Measurements from ENCODE around the gene EHD4.

Gene EHD4

GRCh38 chr15:41915255-41915994, 56.9 kb downstream of the EHD4 start:
- DNase-seq = no peak

GRCh38 chr15:41914411-41914810, 57.9 kb downstream of the EHD4 start:
- no peak for DNase-seq

DNA sequence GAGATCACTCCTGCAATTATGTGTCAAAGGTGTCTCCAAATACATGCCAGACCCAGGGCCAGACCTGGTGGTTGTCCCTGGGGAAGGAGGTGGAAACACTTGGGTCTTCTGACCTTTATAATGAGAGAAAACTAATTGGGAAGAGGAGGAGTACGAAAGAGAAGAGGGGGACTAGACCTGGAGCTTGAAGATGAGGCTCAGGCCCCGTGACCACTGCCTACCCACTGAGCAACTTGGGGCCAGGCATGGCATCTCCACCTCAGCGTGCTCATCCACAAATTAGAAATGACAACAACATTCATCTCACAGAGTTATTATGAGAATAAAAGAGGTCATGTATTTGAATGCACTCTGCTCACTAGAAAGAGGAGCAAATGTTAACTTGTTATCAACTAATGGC, 59.1 kb downstream of the EHD4 start:
- DNase-seq = no peak

DNA sequence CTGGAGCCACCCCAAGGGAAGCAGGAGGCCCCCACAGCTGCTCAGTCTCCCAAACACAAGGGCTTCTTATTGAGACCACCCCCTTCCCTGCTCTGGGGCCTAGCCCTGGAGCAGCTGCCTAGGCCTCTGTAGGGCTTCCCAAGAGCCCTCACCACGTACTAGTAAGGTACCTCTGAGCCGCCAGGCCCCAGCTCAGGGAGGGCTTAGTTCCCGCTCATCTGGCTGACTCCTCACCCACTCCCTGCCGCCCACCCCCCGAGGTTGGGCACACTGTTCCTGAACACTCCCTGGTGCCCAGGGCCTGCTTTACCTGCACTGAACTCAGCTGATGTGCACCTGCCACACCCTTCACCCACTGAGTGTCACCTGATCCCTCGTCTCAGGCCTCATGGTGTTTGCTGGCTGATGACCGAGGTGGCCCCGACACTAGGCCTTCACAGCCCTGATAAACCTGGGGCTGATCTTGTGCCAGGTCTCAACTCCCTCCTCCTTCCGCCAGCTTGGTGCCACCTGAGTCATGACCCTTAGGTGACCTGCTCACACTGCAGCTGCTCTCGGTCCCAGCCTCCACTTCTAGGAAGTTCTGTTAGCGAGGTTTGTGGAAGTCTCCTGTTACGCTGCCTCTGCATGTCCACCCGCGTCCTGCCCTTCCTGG, 60.5 kb downstream of the EHD4 start:
- no peak for DNase-seq

GRCh38 chr15:41908736-41909461, 63.5 kb downstream of the EHD4 start:
- no peak for DNase-seq

DNA sequence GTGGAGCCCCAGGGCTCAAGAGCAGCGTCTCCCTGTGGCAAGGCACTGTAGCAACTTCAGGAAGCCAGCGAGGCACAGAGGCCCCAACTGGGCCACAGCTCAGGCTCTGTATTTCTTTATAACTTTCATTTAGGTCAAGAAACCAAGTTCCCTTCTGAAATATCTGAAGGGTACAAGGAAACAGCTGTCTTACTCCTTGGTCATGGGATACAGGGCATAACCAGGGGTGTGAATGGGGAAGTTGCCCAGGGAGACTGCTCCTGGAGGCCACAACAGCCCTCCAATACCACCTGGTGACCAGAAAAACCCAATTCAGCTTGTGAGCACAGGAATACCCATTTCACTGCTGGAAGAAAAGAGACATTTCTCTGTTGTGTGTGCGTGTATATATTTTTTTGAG, 65.2 kb downstream of the EHD4 start:
- no peak for DNase-seq

GRCh38 chr15:41906608-41907007, 65.7 kb downstream of the EHD4 start:
- no peak for DNase-seq

- no peak for DNase-seq
These were observed 67.1 kb downstream of the EHD4 start for GRCh38 chr15:41905036-41905793.

DNA sequence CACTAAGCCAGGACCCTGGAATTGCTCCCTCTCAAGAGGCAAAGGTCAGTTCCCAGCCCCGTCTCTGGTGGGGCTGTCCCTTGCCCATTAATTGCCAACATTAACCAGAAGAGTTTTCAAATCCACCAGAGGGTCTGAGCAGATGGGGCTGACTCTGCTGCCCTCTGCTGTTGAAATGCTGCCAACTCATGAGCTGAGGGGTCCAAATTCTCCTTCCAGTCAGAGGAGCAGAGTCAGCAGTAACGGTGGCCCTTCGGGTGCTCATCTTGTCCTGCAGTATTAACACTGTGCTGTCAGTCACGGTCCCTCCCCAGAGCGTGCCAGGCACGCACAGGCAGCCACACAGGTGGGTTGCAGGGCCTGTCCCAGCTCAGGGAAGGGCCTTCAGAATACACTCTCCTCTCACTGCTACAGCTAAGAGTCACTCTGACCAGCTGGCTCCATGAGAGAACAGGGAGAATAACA, 67.8 kb downstream of the EHD4 start:
- peak; percentile 85 for DNase-seq

- DNase-seq = no peak
These were observed 68.6 kb downstream of the EHD4 start for GRCh38 chr15:41903782-41904181.

GRCh38 chr15:41901431-41901830, 70.9 kb downstream of the EHD4 start:
- DNase-seq = no peak

- no peak for DNase-seq
These were observed 71.6 kb downstream of the EHD4 start for GRCh38 chr15:41900526-41901380.

GRCh38 chr15:41899854-41900442, 72.4 kb downstream of the EHD4 start:
- no peak for DNase-seq

- no peak for DNase-seq
These were observed 75.0 kb downstream of the EHD4 start for GRCh38 chr15:41897363-41897799.

GRCh38 chr15:41896566-41896965, 75.8 kb downstream of the EHD4 start:
- DNase-seq = no peak

DNA sequence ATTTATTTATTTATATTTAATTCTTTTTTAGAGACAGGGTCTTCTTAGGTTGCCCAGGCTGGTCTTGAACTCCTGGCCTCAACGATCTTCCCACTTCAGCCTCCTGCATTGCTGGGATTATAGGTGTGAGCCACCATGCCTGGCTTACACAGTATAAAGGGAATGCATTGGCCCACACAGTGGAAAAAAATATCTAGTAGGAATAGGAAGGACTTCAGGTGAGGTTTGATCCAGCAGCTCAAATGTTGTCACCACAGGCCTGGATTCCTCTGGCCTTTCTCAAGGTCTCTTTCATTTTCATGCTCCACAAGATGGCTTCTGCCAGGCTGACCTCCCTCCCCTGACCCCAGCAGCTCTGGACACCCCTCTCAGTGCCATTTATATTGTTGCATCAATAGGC, 76.4 kb downstream of the EHD4 start:
- no peak for DNase-seq

DNA sequence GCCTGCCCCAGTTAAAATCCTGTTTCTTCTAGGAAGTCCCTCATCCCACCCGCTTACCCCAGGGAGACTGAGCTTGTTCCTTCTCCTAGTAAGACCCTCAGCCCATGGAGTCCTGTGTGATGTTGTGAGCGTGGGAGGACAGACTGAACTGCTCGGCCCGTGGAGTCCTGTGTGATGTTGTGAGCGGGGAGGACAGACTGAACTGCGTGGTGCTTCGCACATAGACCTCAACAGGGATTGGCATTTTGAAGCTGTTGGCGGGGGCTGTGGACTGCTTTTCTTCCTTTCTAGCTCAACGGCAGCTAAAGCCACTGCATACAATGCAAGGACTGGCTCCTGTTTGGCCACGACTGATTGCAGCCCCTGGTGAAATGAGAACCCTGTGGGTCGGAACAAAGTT, 76.9 kb downstream of the EHD4 start:
- DNase-seq = no peak

DNA sequence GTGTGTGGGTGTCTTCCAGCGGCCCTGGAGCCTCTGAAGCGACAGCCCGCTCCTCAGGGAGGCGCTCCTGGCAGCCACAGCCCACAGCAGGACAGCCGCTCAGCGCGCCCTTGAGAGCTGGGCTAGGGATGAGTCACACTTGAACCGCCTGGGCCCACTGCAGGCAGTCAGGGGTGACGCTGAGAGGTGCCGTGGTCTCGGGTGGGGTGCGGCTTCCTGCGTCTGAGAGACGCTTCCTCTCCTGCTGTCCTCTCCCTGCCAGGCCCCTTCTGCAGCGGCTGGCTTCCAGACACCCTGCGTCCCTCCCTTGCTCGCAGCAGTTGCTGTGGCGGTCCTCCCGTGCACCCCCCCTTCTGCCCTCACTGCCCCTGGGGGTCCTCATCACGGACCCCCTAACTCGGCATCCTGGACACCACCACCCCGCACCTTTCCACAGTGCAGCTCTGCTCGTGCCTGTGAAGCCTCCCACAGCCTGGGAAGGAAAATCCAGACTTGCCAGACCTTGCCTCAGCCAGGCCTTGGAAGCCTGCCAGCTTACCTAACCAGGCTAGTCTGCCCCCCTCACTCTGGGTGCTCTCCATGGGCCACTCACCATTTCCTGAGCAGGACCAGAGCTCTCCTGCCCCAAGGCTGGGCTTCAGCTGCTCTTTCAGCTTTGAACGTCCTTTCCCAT, 77.4 kb downstream of the EHD4 start:
- DNase-seq = peak; percentile 72

GRCh38 chr15:41894251-41894790, 78.0 kb downstream of the EHD4 start:
- DNase-seq = no peak

DNA sequence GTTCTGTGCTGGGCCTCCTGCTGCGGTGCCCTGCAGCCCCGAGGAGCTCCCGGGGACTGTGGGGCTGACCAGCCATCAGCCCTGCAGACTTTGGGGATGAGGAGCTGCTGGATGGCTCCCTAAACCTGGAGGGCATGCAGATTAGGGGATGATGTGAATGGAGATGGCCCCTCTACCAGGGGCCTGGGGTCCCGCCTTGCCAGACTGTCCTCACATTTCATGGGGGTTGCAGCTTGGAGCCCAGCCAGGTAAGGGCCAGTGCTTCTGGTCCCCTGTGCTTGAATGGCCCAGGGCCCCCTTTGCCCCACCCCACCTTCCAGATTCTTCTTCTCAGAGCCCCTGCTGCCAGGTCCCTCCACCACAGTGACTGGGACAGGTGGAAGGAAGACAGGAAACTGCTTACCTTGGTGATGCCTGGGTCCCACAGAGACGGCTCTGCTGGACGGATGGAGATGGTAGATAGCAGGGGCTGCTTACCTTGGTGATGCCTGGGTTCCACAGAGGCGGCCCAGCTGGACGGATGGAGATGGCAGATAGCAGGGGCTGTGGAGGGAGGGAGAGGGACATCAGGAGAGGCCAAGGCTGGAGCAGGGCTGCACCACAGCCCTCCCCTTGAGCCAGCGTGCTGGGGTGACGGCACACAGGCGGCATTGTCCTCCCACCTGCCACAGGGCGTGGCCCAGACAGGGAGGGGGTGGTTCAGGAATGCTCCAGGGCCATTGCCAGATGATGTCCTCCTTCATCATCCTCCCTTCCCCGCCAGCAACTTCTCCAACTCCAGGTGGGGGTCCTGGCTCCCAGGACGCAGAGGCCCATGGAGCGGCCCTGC, 78.7 kb downstream of the EHD4 start, which contains the start of gene SPTBN5:
Gene SPTBN5 (minus strand): TSS at position 632 of the 829 bp plus-strand sequence. CDS start 556 bp downstream, at position 76.
- no peak for DNase-seq

Data from hematopoietic multipotent progenitor cell treated with erythropoietin and hydrocortisone succinate and interleukin-3 and kit ligand, for 6 days (in vitro differentiated cells).